Testis (tissue), 2 donors: ENCODE data around the gene QPCT.

ENCODE experiments used
- POLR2A ChIP-seq: fragments of 450-650 bp; IDR thresholded peaks from one replicate; pipeline ENCODE4 v1.6.1; 2017; ENCODE audit warnings: antibody characterized with exemption, mild to moderate bottlenecking, moderate library complexity
- TF ChIP-seq, protein P1 (sequence below), 3 experiments: fragments of 450-650 bp in 2 of 3; fragments of 200-600 bp in 1 of 3; sonication (generic) in 1 of 3; IDR thresholded peaks; one replicate each; pipeline ENCODE4 v1.5.1; 2016 to 2019; ENCODE audit warnings: antibody characterized with exemption in 3 of 3, mild to moderate bottlenecking in 2 of 3, moderate library complexity in 1 of 3

DNA sequence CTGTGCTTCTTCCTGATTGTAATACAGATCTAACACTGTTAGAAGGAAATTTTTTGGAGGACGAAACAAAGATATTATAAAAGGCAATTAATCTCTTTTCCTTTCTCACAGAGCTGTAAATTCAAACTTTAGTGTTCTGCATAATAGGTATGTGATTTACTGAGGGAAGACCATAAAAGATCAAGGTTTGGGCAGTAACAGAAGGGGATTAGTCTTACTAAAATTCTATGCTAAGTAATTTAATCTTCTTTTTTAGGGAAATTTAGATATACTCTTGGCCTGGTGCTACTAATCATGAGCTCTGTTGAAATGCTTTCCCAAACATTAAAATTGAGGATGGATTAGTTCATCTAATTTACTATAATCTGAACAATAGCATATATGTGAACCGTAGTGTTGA is 8.8 kb upstream of the QPCT start:
- no peak for TF ChIP-seq POLR2A
- TF ChIP-seq, protein P1, sequence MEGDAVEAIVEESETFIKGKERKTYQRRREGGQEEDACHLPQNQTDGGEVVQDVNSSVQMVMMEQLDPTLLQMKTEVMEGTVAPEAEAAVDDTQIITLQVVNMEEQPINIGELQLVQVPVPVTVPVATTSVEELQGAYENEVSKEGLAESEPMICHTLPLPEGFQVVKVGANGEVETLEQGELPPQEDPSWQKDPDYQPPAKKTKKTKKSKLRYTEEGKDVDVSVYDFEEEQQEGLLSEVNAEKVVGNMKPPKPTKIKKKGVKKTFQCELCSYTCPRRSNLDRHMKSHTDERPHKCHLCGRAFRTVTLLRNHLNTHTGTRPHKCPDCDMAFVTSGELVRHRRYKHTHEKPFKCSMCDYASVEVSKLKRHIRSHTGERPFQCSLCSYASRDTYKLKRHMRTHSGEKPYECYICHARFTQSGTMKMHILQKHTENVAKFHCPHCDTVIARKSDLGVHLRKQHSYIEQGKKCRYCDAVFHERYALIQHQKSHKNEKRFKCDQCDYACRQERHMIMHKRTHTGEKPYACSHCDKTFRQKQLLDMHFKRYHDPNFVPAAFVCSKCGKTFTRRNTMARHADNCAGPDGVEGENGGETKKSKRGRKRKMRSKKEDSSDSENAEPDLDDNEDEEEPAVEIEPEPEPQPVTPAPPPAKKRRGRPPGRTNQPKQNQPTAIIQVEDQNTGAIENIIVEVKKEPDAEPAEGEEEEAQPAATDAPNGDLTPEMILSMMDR (IDR thresholded peaks at IDR 0.05): no peak
